NCI-H748 treated with DMSO at 0.1 percent for 48 hours (cell line): ENCODE measurements around the gene MPIG6B.

Experiments
- DNase-seq: peaks from one replicate; lab custom pipeline; 2025; lab: John Stamatoyannopoulos, UW

Gene MPIG6B

DNA sequence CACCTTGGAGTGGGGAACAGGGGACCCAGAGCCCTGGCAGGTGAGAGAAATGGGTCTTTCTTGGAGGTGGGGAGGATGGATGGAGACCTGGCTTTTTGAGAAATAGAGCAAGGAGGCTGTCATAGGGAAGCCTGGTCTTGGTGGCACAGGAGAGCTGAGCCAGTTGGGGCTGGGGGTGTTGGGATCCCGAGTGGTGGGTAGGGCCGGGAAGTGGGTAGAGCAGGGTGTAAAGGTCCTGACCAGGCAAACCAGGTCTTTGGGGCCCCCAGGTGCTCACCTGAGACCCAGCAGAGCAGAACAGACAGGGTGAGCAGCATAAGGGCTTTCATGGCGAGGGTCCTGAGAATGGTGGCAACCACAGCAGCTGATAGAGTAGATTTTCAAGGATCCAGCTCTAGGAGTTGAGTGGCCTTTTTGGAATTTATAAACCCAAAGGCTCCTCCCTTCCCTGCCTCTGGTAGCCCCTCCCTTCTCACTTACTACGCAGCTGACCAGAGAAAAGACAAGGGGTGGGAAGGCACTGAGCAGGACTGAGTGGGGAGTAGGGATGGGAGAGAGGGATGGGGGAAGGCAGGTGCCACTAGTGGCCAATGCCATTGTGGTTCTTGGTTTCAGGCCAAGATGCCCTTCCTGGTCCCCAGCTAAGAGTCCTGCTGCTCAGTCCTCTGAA is 1.7 kb upstream of the MPIG6B start, which contains the start of gene LY6G6C:
Gene LY6G6C, minus strand, starts transcription at position 396 of the 670 bp plus-strand sequence. Its CDS starts 67 bp downstream, at position 329.
- DNase-seq: no peak

DNA sequence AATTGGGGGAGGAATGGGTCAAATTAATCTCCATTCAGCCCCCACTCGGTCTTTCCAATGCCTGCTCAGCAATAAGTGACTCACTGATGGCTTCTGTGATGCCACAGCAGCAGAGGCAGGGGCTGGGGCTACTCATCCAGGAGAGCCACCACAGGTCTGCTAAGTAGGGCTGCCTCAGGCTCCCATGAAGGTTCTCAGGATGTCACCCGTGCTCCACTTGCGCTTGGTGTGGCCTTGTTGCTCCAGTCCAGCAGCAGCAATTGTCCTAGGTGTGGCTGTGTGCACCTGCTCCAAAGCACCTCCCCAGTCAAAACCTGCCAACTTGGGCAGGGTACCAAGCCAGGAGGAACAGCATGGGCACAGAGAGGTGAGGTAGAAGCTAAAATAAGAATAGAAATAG is 1.0 kb upstream of the MPIG6B start:
- no peak for DNase-seq

DNA sequence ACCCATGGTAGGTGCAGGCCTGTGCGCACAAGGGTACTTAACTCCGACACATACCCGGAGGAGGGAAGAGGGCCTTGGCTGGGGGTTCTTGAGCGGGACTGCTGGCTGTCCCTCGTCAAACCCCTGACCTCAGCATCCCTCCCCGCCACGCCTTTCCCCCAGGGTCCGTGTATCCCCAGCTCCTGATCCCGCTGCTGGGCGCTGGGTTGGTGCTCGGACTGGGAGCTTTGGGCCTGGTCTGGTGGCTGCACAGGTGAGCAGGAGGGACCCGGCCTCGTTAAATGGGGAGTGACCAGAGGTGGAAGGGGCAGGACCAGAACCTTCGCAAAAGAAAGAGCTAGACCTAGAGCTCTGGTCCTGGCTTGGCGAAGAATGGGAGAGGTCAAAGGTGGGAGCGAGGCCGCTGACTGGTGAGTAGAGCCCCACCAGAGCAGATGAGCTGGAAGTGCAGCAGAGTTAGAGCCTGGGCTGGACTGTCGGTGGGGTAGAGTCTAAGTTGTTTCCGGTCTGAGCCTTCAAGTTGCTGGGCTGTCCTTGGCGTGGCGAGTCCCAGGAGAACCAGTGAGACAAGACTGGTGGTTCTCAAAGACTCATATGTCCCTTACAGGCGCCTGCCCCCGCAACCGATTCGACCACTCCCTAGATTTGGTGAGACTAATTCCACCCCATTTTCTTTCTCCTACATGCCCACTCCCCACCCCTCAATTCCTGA is 963 bp downstream of the MPIG6B start:
- DNase-seq: no peak

- no peak for DNase-seq
These were observed 2.6 kb downstream of the MPIG6B start for GRCh38 chr6:31725502-31726350.

- DNase-seq: no peak
These were observed 4.0 kb downstream of the MPIG6B start for GRCh38 chr6:31727034-31727716.

GRCh38 chr6:31727717-31728671 is 4.8 kb downstream of the MPIG6B start:
- no peak for DNase-seq

GRCh38 chr6:31728767-31729514 is 5.8 kb downstream of the MPIG6B start, which contains the start of gene DDAH2:
DDAH2 (minus strand) TSS chr6:31729299; CDS start chr6:31729161, 138 bp downstream.
- no peak for DNase-seq

- peak; percentile 78 for DNase-seq
These were observed 6.4 kb downstream of the MPIG6B start for GRCh38 chr6:31729515-31729978.

GRCh38 chr6:31729979-31730630 is 6.9 kb downstream of the MPIG6B start:
- peak; percentile 77 for DNase-seq

- no peak for DNase-seq
These were observed 7.5 kb downstream of the MPIG6B start for GRCh38 chr6:31730631-31731086.

DNA sequence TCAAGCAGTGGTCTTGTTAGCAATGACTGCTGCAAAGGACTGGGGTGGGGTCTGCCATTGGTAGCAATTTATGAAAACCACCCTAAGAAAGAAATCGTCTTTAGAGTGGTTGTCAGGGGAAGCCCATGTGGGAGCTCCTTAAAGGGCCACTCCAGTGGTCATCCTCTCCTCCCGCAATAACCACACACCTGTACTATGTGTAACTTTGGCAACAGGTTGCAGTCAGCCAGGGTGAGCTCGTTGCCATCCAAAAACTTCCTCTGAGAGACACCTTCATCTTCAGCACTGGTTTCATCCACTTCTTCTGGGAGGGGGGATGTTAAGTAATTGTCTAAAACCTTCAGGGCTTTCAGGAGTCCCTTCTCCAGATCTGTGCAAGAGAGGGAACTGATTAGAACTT is 8.9 kb downstream of the MPIG6B start:
- no peak for DNase-seq

GRCh38 chr6:31733734-31734133 is 10.6 kb downstream of the MPIG6B start:
- no peak for DNase-seq

- DNase-seq: no peak
These were observed 11.2 kb downstream of the MPIG6B start for GRCh38 chr6:31734247-31734820.

DNA sequence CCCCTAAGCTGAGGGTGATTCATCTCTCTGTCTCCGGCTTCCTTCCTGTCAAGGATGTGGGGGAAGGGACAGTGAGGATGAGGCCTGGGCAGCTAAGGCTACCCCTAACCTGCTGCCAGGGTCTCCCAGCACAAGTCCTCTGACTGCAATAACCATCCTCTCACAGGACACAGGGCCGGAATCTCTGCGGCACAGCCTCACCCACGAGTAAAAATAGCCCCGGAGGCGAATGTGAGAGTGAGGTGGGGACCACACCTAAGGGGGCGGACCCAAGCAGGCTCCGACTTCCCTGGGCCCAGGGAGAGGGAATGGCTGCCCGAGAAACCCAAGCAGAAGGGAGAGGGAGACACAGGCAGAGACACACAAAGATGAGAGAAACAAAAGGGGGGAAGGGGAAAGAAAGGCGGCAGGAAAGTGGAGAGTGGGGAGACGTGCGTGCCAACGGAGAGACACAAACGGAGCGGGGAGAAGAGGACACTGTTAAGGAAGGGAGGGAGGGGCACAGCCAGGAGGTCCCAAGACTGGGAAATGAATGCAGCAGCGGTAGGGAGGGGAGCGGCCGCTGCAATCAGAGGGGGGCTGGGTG is 11.7 kb downstream of the MPIG6B start:
- DNase-seq: peak; percentile 29

GRCh38 chr6:31736021-31736767 is 13.0 kb downstream of the MPIG6B start, which contains the start of gene CLIC1:
CLIC1 (minus strand) TSS chr6:31736530; CDS start chr6:31736300, 230 bp downstream.
- peak; percentile 81 for DNase-seq

- DNase-seq: no peak
These were observed 13.7 kb downstream of the MPIG6B start for GRCh38 chr6:31736768-31737314.

DNA sequence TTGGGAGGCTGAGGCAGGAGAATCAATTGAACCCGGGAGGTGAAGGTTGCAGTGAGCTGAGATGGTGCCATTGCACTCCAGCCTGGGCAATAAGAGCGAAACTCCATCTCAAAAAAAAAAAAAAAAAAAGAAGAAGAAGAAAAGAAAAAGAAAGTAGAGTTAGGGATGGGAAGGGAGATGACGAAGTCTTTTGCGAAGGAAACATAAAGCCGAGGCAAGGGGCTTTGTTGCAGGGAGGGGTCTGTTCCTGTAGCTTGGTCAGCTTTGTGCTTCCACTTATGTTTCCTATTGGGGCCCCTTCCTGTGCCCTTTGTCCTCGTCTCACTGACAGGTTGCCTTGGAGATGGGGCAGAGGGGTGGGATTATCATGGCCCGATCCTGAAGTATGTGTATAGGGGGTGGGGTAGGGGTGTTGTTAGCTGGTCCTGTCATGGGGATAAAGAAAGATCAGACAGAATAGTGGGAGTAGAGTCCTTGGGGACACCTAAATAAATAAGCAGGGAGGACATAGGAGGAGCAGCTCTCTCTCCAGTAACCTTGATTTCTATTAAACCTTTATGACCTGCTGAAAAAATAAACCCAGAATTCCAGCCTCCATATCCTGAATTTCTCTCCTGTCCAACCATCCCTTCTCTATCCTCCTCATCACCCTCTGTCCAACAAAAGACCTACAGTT is 14.3 kb downstream of the MPIG6B start:
- peak; percentile 54 for DNase-seq
